Measurements from ENCODE around the gene TANC1. TPM values are rescaled to one million over a fixed set of nuclear protein-coding genes. Genes with fewer than 3 reads are reported as not detected.

The TANC1 gene
- total and polyA plus RNA-seq, 2 experiments from 2014 or later: 2.8 to 9.5 TPM

GRCh38 chr2:158997037-158997790 lies 28.8 kb downstream of the TANC1 start:
- Mint-ChIP-seq H3K27me3 (ENCODE audit: insufficient read depth, low read depth, poor library complexity) (peaks cover 5% of the 10 kb centered on the region), H3K4me3 (no peak overlapping the region), H3K36me3 (ENCODE audit: low read depth) (no peaks in the 10 kb centered on the region), H3K4me1 (peaks cover 14% of the 10 kb centered on the region), H3K27ac (no peak overlapping the region), H3K9me3 (no peaks in the 10 kb centered on the region)
- H3K27me3 ChIP-seq (ENCODE audit: insufficient read depth): no peaks in the 10 kb centered on the region
- H3K4me1 ChIP-seq (ENCODE audit: insufficient read depth): peaks cover 14% of the 10 kb centered on the region
- H3K79me2 ChIP-seq (replicated peaks; ENCODE audit: insufficient read depth): 0 out of 2 replicates have a peak, but pooled peaks cover 5% of the 10 kb centered on the region
- H3K27ac ChIP-seq (ENCODE audit: low read depth): no peak overlapping the region
- H3F3A ChIP-seq (replicated peaks; ENCODE audit: low read depth): no peaks in the 10 kb centered on the region
- 0 out of 2 replicates have a peak, but pooled peaks cover 7% of the 10 kb centered on the region for H4K20me1 ChIP-seq (replicated peaks; ENCODE audit: insufficient read depth)
- H3K4me3 ChIP-seq: no peak overlapping the region
- ATAC-seq: no peak
- TF ChIP-seq ZNF331 (CRISPR knock-in tag; IDR thresholded peaks at IDR 0.05; ENCODE audit: low read depth): no peak
- no peak for TF ChIP-seq ZNF462 (CRISPR knock-in tag; IDR thresholded peaks at IDR 0.05)
- TF ChIP-seq NANOG (IDR thresholded peaks at IDR 0.05; ENCODE audit: borderline replicate concordance): no peak
- no peak for TF ChIP-seq EZH2 (IDR thresholded peaks at IDR 0.05; ENCODE audit: low read depth, unreplicated experiment)
- TF ChIP-seq ZNF114 (CRISPR knock-in tag; IDR thresholded peaks at IDR 0.05): no peak
- no peak for TF ChIP-seq ETS1 (IDR thresholded peaks at IDR 0.05)
- no peak for TF ChIP-seq STAT1 (IDR thresholded peaks at IDR 0.05; ENCODE audit: unreplicated experiment)
- no peak for TF ChIP-seq REST (IDR thresholded peaks at IDR 0.05; ENCODE audit: unreplicated experiment)
- no peak for TF ChIP-seq POLR2AphosphoS5 (IDR thresholded peaks at IDR 0.05; ENCODE audit: low read depth)
- TF ChIP-seq CREB1 (CRISPR knock-in tag; IDR thresholded peaks at IDR 0.05; ENCODE audit: low read depth): no peak
- TF ChIP-seq JUNB (IDR thresholded peaks at IDR 0.05; ENCODE audit: unreplicated experiment): no peak
- no peak for TF ChIP-seq CTCF (conservative IDR thresholded peaks at IDR 0.05; ENCODE audit: low read depth in 2 of 2)
- no peak for TF ChIP-seq EZH2phosphoT487 (IDR thresholded peaks at IDR 0.05; ENCODE audit: unreplicated experiment)
- H2AFZ ChIP-seq: no peak overlapping the region
- DNase-seq (ENCODE audit: low spot score): no peak
- no peaks in the 10 kb centered on the region for H3K9me2 ChIP-seq (ENCODE audit: insufficient read depth)
- no peak overlapping the region for H3K4me2 ChIP-seq
- H3K36me3 ChIP-seq (ENCODE audit: insufficient read depth): no peaks in the 10 kb centered on the region
